ENCODE data around the gene ZNF513. TPM values are rescaled to one million over a fixed set of nuclear protein-coding genes. Genes with fewer than 3 reads are reported as not detected.

The ZNF513 gene
- total and polyA plus RNA-seq, 2 donors (not counting 1 experiment from before 2014, with no cell fraction given), result 29.0 to 36.8 TPM

DNA sequence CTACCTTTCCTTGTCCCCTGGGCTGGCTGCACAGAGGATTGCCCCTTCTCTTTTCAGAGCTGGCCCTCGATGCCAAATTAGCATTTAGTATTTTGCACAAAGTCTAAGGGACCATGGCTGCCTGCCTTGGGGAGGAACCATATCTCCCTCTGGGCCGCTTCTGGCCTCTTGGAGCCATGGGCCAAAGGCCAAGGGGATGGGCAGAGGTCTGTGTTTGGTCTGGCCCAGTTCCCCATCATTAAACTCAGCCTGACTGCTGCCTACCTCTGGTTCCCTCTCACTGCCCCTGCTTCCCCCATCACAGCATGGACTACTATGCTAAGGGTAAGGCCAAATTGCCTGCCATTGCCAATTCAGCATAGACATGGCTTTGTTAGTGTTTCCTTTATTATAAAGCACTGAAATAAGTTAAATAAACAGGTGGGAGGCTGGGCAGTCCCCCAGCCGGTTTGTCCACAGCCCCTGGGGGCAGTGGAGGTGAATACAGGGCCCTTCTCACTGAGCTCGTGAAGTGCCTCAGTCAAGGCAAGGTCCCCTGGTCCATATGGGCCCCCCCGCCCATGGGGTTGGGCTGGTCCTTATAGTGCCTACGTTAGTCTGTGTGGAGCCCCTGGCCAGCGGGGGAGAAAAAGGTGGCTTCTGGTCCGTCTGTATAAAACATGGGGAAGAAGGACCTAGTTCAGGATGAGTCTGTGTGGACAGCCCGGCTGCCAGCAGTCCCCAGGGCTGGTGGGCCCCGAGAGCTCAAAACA is 3.5 kb downstream of the ZNF513 start:
- H3K4me1 ChIP-seq (ENCODE audit: control insufficient read depth in 2 of 2, insufficient read depth in 2 of 2, low read length in 2 of 2), result peaks cover 26 to 32% of the 10 kb centered on the region in 2 donors
- ChIA-PET CTCF (interaction anchor here (0.9 kb wide), 1 partner anchor 74 kb away, joined by 3 read pairs; no protein-coding TSS in a partner anchor), POLR2A (no interaction called here)
- H3K27me3 ChIP-seq (replicated peaks in 1 of 4; ENCODE audit: control extremely low read depth in 1 of 4, control insufficient read depth in 3 of 4, insufficient read depth in 4 of 4, low read length in 3 of 4), result no peaks in the 10 kb centered on the region
- no peaks in the 10 kb centered on the region for H3K27me3 Mint-ChIP-seq
- peaks cover 83% of the 10 kb centered on the region for H3K79me2 ChIP-seq (ENCODE audit: control insufficient read depth, insufficient read depth, low read length)
- TF ChIP-seq EZH2 (IDR thresholded peaks at IDR 0.05; ENCODE audit: borderline replicate concordance, insufficient read depth, low read depth, low read length, poor library complexity, severe bottlenecking), result no peak
- TF ChIP-seq, protein P1, sequence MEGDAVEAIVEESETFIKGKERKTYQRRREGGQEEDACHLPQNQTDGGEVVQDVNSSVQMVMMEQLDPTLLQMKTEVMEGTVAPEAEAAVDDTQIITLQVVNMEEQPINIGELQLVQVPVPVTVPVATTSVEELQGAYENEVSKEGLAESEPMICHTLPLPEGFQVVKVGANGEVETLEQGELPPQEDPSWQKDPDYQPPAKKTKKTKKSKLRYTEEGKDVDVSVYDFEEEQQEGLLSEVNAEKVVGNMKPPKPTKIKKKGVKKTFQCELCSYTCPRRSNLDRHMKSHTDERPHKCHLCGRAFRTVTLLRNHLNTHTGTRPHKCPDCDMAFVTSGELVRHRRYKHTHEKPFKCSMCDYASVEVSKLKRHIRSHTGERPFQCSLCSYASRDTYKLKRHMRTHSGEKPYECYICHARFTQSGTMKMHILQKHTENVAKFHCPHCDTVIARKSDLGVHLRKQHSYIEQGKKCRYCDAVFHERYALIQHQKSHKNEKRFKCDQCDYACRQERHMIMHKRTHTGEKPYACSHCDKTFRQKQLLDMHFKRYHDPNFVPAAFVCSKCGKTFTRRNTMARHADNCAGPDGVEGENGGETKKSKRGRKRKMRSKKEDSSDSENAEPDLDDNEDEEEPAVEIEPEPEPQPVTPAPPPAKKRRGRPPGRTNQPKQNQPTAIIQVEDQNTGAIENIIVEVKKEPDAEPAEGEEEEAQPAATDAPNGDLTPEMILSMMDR (IDR thresholded peaks at IDR 0.05), result no peak
- peaks cover 5 to 65% of the 10 kb centered on the region in 2 experiments for H3K36me3 ChIP-seq (replicated peaks in 1 of 2; ENCODE audit: control extremely low read depth in 1 of 2, control insufficient read depth in 1 of 2, extremely low read depth in 1 of 2, insufficient read depth in 2 of 2, low read length in 1 of 2)
- ATAC-seq (ENCODE audit: low read depth) (no peak), DNase-seq (no peak)
- no peaks in the 10 kb centered on the region for H3K9me3 ChIP-seq (ENCODE audit: control extremely low read depth in 1 of 3, control insufficient read depth in 2 of 3, insufficient read depth in 1 of 3, low read length in 2 of 3)
- no peak overlapping the region for H3K4me3 Mint-ChIP-seq
- H2AFZ ChIP-seq (ENCODE audit: insufficient read depth, low read depth, low read length, poor library complexity, severe bottlenecking), result no peak overlapping the region
- H3K9ac ChIP-seq (ENCODE audit: low read length), result no peak overlapping the region
- H3K4me2 ChIP-seq (replicated peaks; ENCODE audit: low read depth, low read length, poor library complexity, severe bottlenecking), result no peak overlapping the region
- no peak overlapping the region for H3K4me3 ChIP-seq (ENCODE audit: control extremely low read depth in 1 of 5, extremely low read depth in 1 of 5, insufficient read depth in 1 of 5, low read depth in 2 of 5, low read length in 4 of 5)
- 90% methylated on average over 10 of the region's 10 CpGs for WGBS (ENCODE audit: insufficient coverage)
- no peaks in the 10 kb centered on the region for H3K9me3 Mint-ChIP-seq (ENCODE audit: insufficient read depth)
- intact Hi-C loops (cut with micrococcal nuclease), result no loop called here
- no peak overlapping the region for H3K27ac Mint-ChIP-seq
- H4K20me1 ChIP-seq (ENCODE audit: control insufficient read depth, insufficient read depth, low read length, poor library complexity, severe bottlenecking), result peaks cover 49% of the 10 kb centered on the region
- peaks cover 41% of the 10 kb centered on the region for H3K4me1 Mint-ChIP-seq
- no peak overlapping the region for H3K27ac ChIP-seq (ENCODE audit: low read length in 2 of 2)

DNA sequence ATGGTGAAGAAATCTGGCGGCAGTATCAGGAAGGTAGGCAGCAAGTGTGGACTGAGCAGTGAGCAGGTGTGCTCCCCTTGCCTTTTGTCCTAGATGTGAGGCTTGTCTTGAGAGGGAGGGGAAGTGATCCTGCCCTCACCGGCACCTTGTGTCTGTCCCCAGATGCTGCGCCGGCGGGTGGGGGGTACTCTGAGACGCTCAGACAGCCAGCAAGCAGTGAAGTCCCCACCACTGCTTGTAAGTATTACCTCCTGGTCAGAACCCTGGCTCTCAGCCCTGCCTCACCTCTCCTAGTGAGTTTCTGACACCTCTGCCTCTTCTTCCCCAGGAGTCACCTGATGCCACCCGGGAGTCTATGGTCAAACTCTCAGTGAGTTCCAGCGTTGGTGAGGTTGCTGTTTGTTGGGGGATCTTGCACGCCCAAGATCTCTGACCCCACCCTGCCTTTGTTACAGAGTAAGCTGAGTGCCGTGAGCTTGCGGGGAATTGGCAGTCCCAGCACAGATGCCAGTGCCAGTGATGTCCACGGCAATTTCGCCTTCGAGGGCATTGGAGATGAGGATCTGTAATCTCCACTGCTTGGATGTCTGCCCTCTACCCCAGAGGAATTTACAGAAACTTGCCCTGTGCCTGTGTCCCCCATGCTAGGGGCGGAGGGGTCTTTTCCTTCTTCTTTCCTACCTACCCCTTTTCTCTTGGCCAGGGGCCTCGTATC is 4.2 kb downstream of the ZNF513 start:
- Histone ChIP-seq H4K20me1 (ENCODE audit: control insufficient read depth, insufficient read depth, low read length, poor library complexity, severe bottlenecking) (peaks cover 49% of the 10 kb centered on the region), H3K4me2 (replicated peaks; ENCODE audit: low read depth, low read length, poor library complexity, severe bottlenecking) (no peak overlapping the region), H3K27me3 (replicated peaks in 1 of 4; ENCODE audit: control extremely low read depth in 1 of 4, control insufficient read depth in 3 of 4, insufficient read depth in 4 of 4, low read length in 3 of 4) (no peaks in the 10 kb centered on the region), H2AFZ (ENCODE audit: insufficient read depth, low read depth, low read length, poor library complexity, severe bottlenecking) (no peak overlapping the region), H3K9ac (ENCODE audit: low read length) (no peak overlapping the region), H3K9me3 (ENCODE audit: control extremely low read depth in 1 of 3, control insufficient read depth in 2 of 3, insufficient read depth in 1 of 3, low read length in 2 of 3) (no peaks in the 10 kb centered on the region), H3K36me3 (replicated peaks in 1 of 2; ENCODE audit: control extremely low read depth in 1 of 2, control insufficient read depth in 1 of 2, extremely low read depth in 1 of 2, insufficient read depth in 2 of 2, low read length in 1 of 2) (peaks cover 0 to 58% of the 10 kb centered on the region in 2 experiments), H3K79me2 (ENCODE audit: control insufficient read depth, insufficient read depth, low read length) (peaks cover 90% of the 10 kb centered on the region), H3K4me1 (ENCODE audit: control insufficient read depth in 2 of 2, insufficient read depth in 2 of 2, low read length in 2 of 2) (peaks cover 33 to 38% of the 10 kb centered on the region in 2 donors), H3K27ac (ENCODE audit: low read length in 2 of 2) (no peak overlapping the region), H3K4me3 (ENCODE audit: control extremely low read depth in 1 of 5, extremely low read depth in 1 of 5, insufficient read depth in 1 of 5, low read depth in 2 of 5, low read length in 4 of 5) (no peak overlapping the region)
- Mint-ChIP-seq H3K9me3 (ENCODE audit: insufficient read depth) (no peaks in the 10 kb centered on the region), H3K27me3 (no peaks in the 10 kb centered on the region), H3K4me1 (peaks cover 42% of the 10 kb centered on the region), H3K27ac (no peak overlapping the region), H3K4me3 (no peak overlapping the region)
- TF ChIP-seq EZH2 (IDR thresholded peaks at IDR 0.05; ENCODE audit: borderline replicate concordance, insufficient read depth, low read depth, low read length, poor library complexity, severe bottlenecking), result no peak
- TF ChIP-seq, protein P1 (IDR thresholded peaks at IDR 0.05), result no peak
- CTCF ChIA-PET, result no interaction called here
- intact Hi-C loops (cut with micrococcal nuclease), result no loop called here
- WGBS (ENCODE audit: insufficient coverage), result 96% methylated on average over 13 of the region's 16 CpGs
- DNase-seq (no peak), ATAC-seq (ENCODE audit: low read depth) (no peak)
- POLR2A ChIA-PET, result no interaction called here
